ENCODE measurements around the gene TMEM11.

Gene TMEM11, protein sequence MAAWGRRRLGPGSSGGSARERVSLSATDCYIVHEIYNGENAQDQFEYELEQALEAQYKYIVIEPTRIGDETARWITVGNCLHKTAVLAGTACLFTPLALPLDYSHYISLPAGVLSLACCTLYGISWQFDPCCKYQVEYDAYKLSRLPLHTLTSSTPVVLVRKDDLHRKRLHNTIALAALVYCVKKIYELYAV

GRCh38 chr17:21214015-21214776 is at the start of gene TMEM11:
TMEM11 (minus strand) TSS chr17:21214161; CDS start chr17:21214152, 9 bp downstream.
- peak; percentile 93 for DNase-seq (ENCODE audit: low spot score)

DNA sequence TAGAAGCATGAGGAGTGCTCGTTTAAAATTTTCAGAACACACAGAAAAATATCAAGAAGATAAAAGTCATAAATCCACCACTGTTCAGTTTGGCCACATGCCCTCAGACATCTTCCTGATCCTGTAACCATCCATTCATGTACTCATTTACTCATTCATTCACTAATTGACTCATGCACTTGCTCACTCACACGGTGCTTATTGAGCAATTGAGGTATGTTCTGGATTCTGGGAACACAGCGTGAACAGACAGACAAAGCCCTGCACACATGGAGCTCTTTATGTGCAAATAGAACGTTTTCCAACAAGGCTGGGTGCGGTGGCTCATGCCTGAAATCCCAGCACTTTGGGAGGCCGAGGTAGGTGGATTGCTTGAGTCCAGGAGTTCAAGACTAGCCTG is 49.4 kb upstream of the TMEM11 start:
- DNase-seq (ENCODE audit: low spot score), result no peak

DNA sequence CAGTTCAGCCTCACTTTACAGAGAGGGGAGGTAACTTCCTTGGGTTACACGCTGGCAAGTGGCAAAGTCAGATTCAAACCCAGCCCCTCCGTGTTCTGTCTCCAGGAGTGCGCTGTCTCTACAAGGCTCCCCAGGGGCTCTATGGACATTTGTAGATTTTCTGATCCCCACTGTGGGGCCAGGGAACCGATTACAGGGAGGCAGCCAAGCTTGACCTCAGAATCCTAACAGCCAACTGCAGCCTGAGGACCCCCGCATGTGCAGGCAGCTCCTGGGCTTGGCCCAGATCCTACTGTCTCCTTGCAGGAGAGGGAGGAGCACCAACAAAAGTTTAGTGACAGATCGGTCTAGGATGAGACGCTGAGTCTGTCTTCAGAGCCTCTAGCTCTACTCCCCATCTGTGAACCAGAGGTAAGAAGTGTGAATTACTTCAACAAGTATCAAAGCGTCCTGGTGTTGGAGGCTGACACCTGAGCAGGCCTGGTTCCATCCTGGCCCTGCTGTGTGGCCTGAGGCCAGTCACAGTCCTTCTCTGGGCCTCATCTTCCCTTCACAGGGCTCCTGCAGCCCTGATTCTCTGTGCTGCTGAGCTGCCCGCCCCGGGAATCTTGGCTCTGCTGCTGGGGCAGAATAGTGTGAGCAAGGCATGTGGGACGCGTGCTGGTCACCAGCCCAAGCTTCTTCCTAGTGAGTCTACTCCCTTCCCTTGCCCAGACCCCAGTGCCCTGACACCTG is 48.5 kb upstream of the TMEM11 start:
- DNase-seq (ENCODE audit: low spot score), result no peak

DNA sequence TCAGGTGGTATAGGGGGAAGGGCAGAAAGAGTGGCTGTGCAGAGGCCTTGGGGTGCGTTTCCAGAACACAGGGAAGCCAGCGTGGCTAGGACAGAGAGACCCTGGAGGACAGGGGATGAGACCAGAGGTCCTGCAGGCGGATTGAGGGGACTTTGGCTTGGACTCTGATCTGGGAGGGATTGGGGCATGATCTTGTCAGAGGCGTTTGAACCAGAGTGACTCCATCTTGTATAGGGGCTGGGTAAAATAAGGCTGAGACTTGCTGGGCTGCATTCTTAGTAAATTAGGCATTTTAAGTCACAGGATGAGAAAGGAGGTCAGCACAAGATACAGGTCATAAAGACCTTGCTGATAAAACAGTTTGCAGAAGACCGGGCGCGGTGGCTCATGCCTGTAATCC is 44.6 kb upstream of the TMEM11 start:
- no peak for DNase-seq (ENCODE audit: low spot score)

GRCh38 chr17:21253646-21254441 is 39.9 kb upstream of the TMEM11 start:
- DNase-seq (ENCODE audit: low spot score), result peak; percentile 22

GRCh38 chr17:21252796-21253645 is 39.1 kb upstream of the TMEM11 start, which contains the start of gene NATD1:
NATD1 (minus strand) TSS chr17:21253410; CDS start chr17:21253264, 146 bp downstream.
- DNase-seq (ENCODE audit: low spot score), result peak; percentile 83

DNA sequence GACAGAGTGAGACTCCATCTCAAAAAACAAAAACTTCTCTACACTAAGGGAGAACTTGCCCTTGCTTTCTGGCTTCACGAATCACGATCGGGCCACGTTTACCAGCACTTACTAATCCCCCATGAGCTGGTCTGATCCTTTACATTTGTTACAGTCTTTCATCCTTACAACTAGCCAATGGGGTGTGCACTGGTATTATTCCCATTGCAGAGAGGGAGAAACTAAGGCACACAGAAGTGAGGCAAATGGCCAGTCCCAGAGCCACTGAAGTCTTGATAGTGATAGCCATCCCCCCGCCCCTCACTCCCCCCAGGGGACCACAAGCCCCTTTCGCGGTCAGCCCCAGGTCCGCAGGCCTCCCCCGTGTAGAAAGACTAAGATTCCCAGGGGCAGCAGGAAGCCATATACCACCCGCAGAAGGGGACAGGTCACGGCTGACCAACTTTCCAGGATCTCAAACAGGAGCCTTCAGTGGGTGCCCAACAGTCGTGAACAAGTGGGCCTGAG is 38.4 kb upstream of the TMEM11 start:
- no peak for DNase-seq (ENCODE audit: low spot score)

DNA sequence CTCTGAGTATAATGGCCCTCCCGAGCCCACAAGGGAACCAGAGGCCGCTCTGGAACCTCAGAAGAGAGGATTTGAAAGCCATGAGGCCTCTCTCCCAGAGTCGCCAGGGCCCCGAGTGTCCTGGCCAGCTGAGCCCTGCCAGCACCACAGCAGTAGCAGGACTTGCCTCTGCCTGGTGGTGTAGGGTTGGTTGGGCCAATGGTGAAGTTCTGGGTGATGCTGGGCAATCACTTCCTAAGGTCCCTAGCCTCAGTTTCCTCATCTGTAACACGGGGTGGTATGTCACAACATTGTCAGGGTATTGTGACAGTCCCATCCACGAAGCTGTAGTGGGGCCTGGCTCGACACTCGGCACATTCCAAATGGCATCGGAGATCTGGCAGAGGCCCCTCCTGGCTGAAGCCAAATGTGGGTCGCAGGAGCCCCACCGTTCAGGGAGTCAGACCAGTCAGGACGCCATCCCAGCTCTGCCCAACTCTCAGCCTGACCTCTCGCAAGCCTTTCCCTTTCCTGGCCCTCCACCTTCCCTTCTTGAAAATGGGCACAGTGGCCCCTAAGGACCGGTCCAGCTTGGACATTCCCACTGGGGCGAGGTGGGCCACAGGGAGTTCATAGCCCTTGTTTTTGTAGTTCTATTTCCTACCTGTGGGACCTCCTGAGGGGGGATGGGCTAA is 37.5 kb upstream of the TMEM11 start:
- no peak for DNase-seq (ENCODE audit: low spot score)

DNA sequence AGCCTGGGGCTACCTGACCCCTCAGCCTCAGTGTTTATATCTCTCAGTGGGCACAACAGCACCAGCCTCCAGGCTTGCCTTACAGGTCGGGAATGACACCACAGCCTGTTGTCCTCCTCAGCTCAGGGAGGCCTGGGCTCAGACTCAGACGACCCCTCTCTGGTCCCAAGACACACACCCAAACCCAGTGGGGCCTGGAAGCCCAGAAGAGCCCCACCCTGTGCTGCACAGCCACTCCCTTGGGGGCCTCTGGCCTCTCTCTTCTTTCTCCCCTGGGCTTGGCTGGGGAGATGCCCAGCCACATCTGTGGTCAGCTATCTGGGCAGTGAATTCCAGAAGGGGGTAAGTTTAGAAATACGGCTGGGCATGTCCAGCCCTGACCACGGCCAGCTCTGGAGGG is 36.9 kb upstream of the TMEM11 start:
- no peak for DNase-seq (ENCODE audit: low spot score)

DNA sequence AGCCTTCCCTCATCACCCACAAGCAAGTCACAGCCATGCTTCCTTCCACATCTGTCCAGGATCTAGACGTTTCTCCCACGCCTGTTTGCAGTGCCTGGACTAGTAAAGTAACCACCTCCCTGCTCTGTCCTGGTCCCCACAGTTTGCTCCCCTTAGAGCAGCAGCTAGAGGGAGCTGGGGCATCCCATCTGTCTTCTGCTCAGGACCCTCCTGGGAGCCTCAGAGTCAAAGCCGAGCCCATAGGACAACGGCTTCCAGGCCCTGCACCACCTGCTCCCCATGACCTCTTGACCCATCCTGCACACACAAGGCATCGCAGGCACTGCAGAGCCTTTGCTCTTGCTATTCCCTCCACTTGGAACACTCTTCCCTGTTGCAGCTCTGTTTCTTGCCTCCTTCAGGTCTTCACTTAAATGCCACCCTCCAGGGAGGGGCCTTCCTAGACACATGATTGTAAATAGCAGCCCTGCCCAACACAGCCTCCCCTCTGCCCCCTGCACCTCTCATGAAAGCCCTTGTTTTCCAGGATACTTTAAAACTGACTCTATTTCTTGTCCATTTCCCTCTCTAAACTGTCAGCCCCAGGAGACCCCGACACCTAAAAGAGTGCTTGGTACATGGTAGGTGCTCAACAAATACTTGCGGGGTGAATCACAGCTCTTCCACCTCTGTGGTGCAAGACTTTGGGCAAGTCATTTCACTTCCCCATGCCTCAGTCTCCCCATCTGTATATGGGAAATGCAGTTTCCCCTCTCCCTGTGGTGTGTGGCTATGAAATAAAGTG is 36.2 kb upstream of the TMEM11 start:
- DNase-seq (ENCODE audit: low spot score), result no peak

DNA sequence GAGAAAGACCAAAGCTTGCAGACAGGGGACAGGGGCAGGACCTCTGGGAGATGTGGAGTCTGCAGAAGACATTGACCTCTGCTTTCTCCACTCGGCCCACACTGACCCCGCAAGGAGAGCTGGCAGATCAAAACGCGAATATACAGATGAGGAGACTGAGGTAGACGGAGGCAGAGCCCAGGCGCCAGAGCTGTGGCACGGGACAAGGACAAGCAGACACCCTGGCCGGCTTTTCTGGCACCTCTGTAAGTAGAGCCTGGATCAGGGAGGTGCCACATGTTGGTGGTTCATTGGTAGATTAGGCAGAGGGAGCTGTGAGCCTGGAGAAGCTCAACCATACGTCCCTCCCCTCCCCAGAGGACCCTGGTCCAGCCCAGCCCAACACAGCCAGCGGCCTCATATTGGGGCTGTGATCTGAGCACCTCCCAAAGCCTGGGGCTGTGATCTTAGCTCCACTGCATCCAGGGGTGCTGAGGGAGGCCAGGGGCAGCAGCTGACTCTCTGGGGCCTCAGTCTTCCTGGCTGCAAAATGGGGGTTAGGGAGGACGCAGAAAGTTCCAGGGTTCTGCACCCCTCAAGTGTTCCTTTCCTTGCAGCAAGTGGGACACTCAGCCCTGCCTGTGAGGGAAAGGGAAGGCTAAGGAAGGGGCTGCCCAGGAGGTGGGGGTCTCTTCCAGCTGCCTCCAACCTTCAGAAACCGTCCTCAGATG is 35.3 kb upstream of the TMEM11 start:
- DNase-seq (ENCODE audit: low spot score), result no peak

GRCh38 chr17:21248500-21248899 is 34.5 kb upstream of the TMEM11 start:
- no peak for DNase-seq (ENCODE audit: low spot score)

- DNase-seq (ENCODE audit: low spot score), result no peak
Measured at GRCh38 chr17:21247552-21248258, 33.7 kb upstream of the TMEM11 start.

DNA sequence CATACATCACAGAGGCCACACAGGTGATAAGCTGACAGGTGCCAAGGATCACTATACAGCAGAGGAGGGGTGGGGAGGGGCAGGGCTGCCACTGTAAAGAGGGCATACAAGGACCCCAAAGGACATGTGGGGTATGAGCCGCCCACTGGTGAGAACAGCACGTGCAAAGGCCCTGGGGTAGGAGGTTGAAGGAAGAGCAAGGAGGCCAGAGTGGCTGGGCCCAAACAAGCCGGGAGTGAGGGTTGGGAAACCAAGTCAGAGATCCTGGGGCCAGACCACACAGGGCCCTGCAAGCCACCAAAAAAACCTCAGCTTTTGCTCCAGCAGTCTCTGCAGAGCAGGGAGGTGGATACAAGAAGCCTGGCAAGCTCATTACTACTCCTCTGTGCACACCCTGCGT is 32.7 kb upstream of the TMEM11 start:
- no peak for DNase-seq (ENCODE audit: low spot score)

GRCh38 chr17:21245639-21246084 is 31.7 kb upstream of the TMEM11 start:
- no peak for DNase-seq (ENCODE audit: low spot score)

DNA sequence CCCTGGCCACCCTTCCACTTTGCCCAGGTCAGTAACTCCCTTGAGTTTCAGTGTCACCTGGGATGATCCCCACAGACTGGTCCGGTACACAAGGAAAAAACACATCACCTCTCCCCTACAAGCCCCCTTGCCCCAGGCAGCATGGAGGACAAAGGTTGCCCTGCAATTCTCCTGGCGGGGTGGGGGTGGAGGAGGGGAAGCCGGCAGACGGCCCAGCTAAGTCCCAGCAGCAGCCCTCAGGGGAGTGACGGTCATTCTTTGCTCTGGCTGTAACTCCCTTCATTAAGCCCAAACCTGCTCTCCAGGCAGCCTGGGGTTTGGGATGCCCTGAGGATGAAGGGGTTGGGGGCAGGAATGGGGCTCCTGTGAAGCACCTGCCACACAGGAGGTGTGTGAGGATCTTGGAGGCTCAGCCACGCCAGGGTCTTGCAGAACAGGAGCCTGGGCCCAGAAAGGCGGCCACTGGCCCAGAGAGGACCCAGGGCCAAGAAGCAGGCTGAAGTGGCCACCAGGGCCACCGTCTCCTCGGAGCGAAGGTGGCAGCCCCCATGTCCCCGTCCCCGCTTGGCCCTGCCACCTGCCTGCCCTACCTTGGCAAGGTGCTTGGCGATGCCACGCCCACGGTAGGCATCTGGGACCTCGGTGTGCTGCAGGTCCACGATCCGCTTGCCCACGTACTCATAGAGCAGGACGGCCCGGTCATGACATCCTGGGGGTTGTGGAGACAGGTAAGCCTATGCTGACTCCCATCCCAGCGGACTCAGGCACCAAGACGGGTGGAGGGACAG is 29.7 kb upstream of the TMEM11 start:
- DNase-seq (ENCODE audit: low spot score), result no peak

DNA sequence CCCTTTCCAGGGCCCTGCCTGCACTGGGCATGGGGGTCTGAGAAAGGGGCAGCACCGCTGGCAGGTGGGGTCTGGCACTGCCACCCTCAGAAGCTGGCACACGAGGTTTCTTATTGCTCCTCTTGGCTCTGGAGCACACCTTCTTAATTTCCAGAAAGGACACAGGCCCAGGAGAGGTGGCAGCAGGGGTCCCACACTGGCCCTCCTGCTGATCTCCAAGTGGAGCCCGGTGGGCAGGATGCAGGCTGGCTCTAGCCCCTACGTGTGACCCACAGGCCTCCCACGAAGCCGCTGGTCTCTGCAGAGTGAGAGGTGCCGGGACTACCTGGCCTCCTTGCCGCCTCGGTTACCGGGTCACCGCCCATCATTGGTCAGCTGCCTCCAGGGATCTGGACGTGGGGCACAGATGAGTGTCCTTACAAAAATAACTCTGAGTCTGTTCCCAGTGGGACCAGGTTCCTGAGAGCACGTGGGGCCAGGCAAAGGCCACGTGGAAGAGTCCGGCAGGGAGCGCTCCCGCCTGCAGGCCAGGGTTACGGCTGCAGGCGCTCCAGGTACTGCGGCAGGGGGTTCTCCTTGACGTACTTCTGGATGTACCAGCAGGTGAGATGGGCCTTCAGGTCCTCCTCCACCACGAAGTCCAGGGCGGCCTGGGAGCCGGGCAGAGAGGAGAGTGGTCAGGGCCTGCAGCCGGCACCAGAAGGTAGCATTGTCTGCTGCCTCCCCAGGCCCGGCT is 29.0 kb upstream of the TMEM11 start:
- no peak for DNase-seq (ENCODE audit: low spot score)
